GM23338 (cell line): ENCODE results near the gene SLAMF6. TPM values are rescaled to one million over a fixed set of nuclear protein-coding genes. Genes with fewer than 3 reads are reported as not detected.

Experiments used
- ATAC-seq: fragments of 200-7000 bp; cut with Tn5 transposase; 3 replicates; pipeline ENCODE4 v1.9.1; 2020
- DNase-seq: peaks from one replicate; pipeline ENCODE4 v3.0.0-alpha.2; 2015; ENCODE audit warnings: low spot score
- H2AFZ ChIP-seq: fragments of 200-600 bp; sonication (generic); 2 replicates; pipeline ENCODE4 v1.8.0; 2016; ENCODE audit warnings: antibody characterized with exemption, mild to moderate bottlenecking, moderate library complexity
- H3F3A ChIP-seq: fragments of 200-600 bp; sonication (generic); replicated peaks from 2 replicates; pipeline ENCODE4 v1.8.0; 2017; ENCODE audit warnings: antibody characterized with exemption, mixed run types, low read depth
- H3K27ac ChIP-seq: fragments of 200-600 bp; sonication (generic); 2 replicates; pipeline ENCODE4 v1.6.1; 2016; ENCODE audit warnings: low read depth
- H3K27me3 ChIP-seq: fragments of 200-600 bp; sonication (generic); 2 replicates; pipeline ENCODE4 v1.8.0; 2016; ENCODE audit warnings: mild to moderate bottlenecking, mixed run types, moderate library complexity; ENCODE audit not compliant: insufficient read depth
- H3K36me3 ChIP-seq: fragments of 200-600 bp; sonication (generic); 2 replicates; pipeline ENCODE4 v1.8.0; 2016; ENCODE audit warnings: mild to moderate bottlenecking; ENCODE audit not compliant: insufficient read depth
- H3K4me1 ChIP-seq: fragments of 200-600 bp; sonication (generic); 2 replicates; pipeline ENCODE4 v1.8.0; 2016; ENCODE audit warnings: mild to moderate bottlenecking, moderate library complexity; ENCODE audit not compliant: insufficient read depth
- H3K4me2 ChIP-seq: fragments of 200-600 bp; sonication (generic); 2 replicates; pipeline ENCODE4 v1.7.1; 2017; ENCODE audit warnings: mixed run types
- H3K4me3 ChIP-seq: fragments of 200-600 bp; sonication (generic); 2 replicates; pipeline ENCODE4 v1.6.1; 2016; ENCODE audit warnings: mixed run types
- H3K79me2 ChIP-seq: fragments of 200-600 bp; sonication (generic); replicated peaks from 2 replicates; pipeline ENCODE4 v1.8.0; 2017; ENCODE audit warnings: mild to moderate bottlenecking; ENCODE audit not compliant: insufficient read depth
- H3K9me2 ChIP-seq: fragments of 200-600 bp; sonication (generic); 2 replicates; pipeline ENCODE4 v1.8.0; 2017; ENCODE audit not compliant: insufficient read depth
- H4K20me1 ChIP-seq: fragments of 200-600 bp; sonication (generic); replicated peaks from 2 replicates; pipeline ENCODE4 v1.8.0; 2017; ENCODE audit warnings: mild to moderate bottlenecking; ENCODE audit not compliant: insufficient read depth
- H3K27ac Mint-ChIP-seq: 2 replicates; pipeline ENCODE4 v1.8.0; 2020; ENCODE audit warnings: inconsistent platforms, mild to moderate bottlenecking, moderate library complexity, mixed read lengths
- H3K27me3 Mint-ChIP-seq: 3 replicates; pipeline ENCODE4 v1.8.0; 2022; ENCODE audit warnings: low read depth, mild to moderate bottlenecking, moderate library complexity, mixed read lengths, inconsistent platforms; ENCODE audit not compliant: insufficient read depth, poor library complexity
- H3K36me3 Mint-ChIP-seq: 3 replicates; pipeline ENCODE4 v1.8.0; 2021; ENCODE audit warnings: low read depth, mild to moderate bottlenecking, inconsistent platforms, moderate library complexity, mixed read lengths
- H3K4me1 Mint-ChIP-seq: 3 replicates; pipeline ENCODE4 v1.8.0; 2020; ENCODE audit warnings: mild to moderate bottlenecking, inconsistent platforms, mixed read lengths
- H3K4me3 Mint-ChIP-seq: 3 replicates; pipeline ENCODE4 v1.8.0; 2021; ENCODE audit warnings: moderate library complexity, mild to moderate bottlenecking, inconsistent platforms, mixed read lengths
- H3K9me3 Mint-ChIP-seq: 3 replicates; pipeline ENCODE4 v1.8.0; 2020; ENCODE audit warnings: moderate library complexity, mild to moderate bottlenecking, inconsistent platforms, mixed read lengths
- CREB1 ChIP-seq: fragments of 250-450 bp; sonication (Bioruptor Pico); IDR thresholded peaks from 2 replicates; pipeline ENCODE4 v1.5.0; 2020; ENCODE audit warnings: low read depth, mild to moderate bottlenecking, moderate library complexity
- CTCF ChIP-seq, 2 experiments: fragments of 200-600 bp in 1 of 2; sonication (generic) in 1 of 2; conservative IDR thresholded peaks; 2 replicates each; pipeline versions ENCODE4 v1.5.1 to v1.6.1; 2016 to 2017; ENCODE audit warnings: antibody characterized with exemption in 2 of 2, low read depth in 2 of 2, mild to moderate bottlenecking in 2 of 2, moderate library complexity in 1 of 2
- ETS1 ChIP-seq: IDR thresholded peaks from 2 replicates; pipeline ENCODE4 v1.6.1; 2016; ENCODE audit warnings: antibody characterized with exemption
- EZH2 ChIP-seq: fragments of 200-600 bp; sonication (generic); IDR thresholded peaks from one replicate; pipeline ENCODE4 v1.8.0; 2017; ENCODE audit warnings: antibody characterized with exemption, mild to moderate bottlenecking, low read depth; ENCODE audit not compliant: unreplicated experiment
- EZH2phosphoT487 ChIP-seq: fragments of 200-600 bp; sonication (generic); IDR thresholded peaks from one replicate; pipeline ENCODE4 v1.8.1; 2018; ENCODE audit warnings: antibody characterized with exemption; ENCODE audit not compliant: unreplicated experiment
- JUNB ChIP-seq: IDR thresholded peaks from one replicate; pipeline ENCODE4 v1.6.1; 2016; ENCODE audit warnings: antibody characterized with exemption; ENCODE audit not compliant: unreplicated experiment
- NANOG ChIP-seq: IDR thresholded peaks from 2 replicates; pipeline ENCODE4 v1.6.1; 2016; ENCODE audit warnings: antibody characterized with exemption, borderline replicate concordance
- POLR2AphosphoS5 ChIP-seq: IDR thresholded peaks from 2 replicates; pipeline ENCODE4 v1.6.1; 2016; ENCODE audit warnings: antibody characterized with exemption, low read depth
- REST ChIP-seq: IDR thresholded peaks from one replicate; pipeline ENCODE4 v1.6.1; 2018; ENCODE audit warnings: antibody characterized with exemption; ENCODE audit not compliant: unreplicated experiment
- STAT1 ChIP-seq: IDR thresholded peaks from one replicate; pipeline ENCODE4 v1.6.1; 2016; ENCODE audit warnings: antibody characterized with exemption; ENCODE audit not compliant: unreplicated experiment
- ZNF114 ChIP-seq: fragments of 250-450 bp; sonication (Bioruptor Pico); IDR thresholded peaks from 2 replicates; pipeline ENCODE4 v1.5.0; 2020; ENCODE audit warnings: mild to moderate bottlenecking, moderate library complexity
- ZNF331 ChIP-seq: fragments of 250-450 bp; sonication (Bioruptor Pico); IDR thresholded peaks from 2 replicates; pipeline ENCODE4 v1.5.0; 2020; ENCODE audit warnings: low read depth, mild to moderate bottlenecking, moderate library complexity
- ZNF462 ChIP-seq: fragments of 250-450 bp; sonication (Bioruptor Pico); IDR thresholded peaks from 2 replicates; pipeline ENCODE4 v1.5.0; 2020; ENCODE audit warnings: mild to moderate bottlenecking, moderate library complexity
- polyA plus RNA-seq: library from polyadenylated mRNA; unstranded; fragments of >200 nt; fragmentation: Nextera tagmentation; extraction: Ambion mirVana; gene quantifications from 2 replicates; pipeline ENCODE4 v1.2.1, GENCODE V29; 2016
- total RNA-seq: library from RNA; depleted of rRNA; stranded (reverse); fragments of >200 nt; shearing (Covaris generic); gene quantifications from 2 replicates; pipeline ENCODE4 v1.2.3, GENCODE V29; 2014

The SLAMF6 gene
- total and polyA plus RNA-seq, 2 experiments from 2014 or later: not detected

- Histone ChIP-seq H3K4me2 (no peak overlapping the region), H2AFZ (no peak overlapping the region), H3K36me3 (no peaks in the 10 kb centered on the region), H3F3A (no peaks in the 10 kb centered on the region), H3K27me3 (no peaks in the 10 kb centered on the region), H3K4me1 (no peaks in the 10 kb centered on the region), H3K4me3 (no peak overlapping the region), H3K27ac (no peak overlapping the region), H4K20me1 (no peaks in the 10 kb centered on the region), H3K79me2 (no peaks in the 10 kb centered on the region), H3K9me2 (peaks cover 4% of the 10 kb centered on the region; the same call in 1 of the 2 replicates)
- Mint-ChIP-seq H3K36me3 (no peaks in the 10 kb centered on the region), H3K27ac (no peak overlapping the region), H3K4me1 (no peaks in the 10 kb centered on the region), H3K27me3 (peaks cover 5% of the 10 kb centered on the region), H3K9me3 (no peaks in the 10 kb centered on the region), H3K4me3 (no peak overlapping the region)
- ATAC-seq: no peak
- no peak for DNase-seq
- TF ChIP-seq CTCF (conservative IDR thresholded peaks at IDR 0.05; ENCODE audit: low read depth in 2 of 2): no peak
- TF ChIP-seq NANOG: no peak
- TF ChIP-seq EZH2phosphoT487: no peak
- TF ChIP-seq ETS1: no peak
- TF ChIP-seq ZNF114: no peak
- TF ChIP-seq CREB1 (CRISPR knock-in tag): no peak
- TF ChIP-seq ZNF331 (CRISPR knock-in tag): no peak
- TF ChIP-seq EZH2: no peak
- no peak for TF ChIP-seq POLR2AphosphoS5
- no peak for TF ChIP-seq JUNB
- TF ChIP-seq REST: no peak
- TF ChIP-seq STAT1: no peak
- TF ChIP-seq ZNF462 (CRISPR knock-in tag): no peak
Observed at GRCh38 chr1:160451859-160452232, 71.2 kb downstream of the SLAMF6 start.
